HG03280 (cell line): Measurements from ENCODE around the gene CRLF2.
"Not testable (repeated sequence)": the region's sequence is repeated elsewhere in the genome, so short reads cannot be mapped to it uniquely, and the experiment has no call there.

Source experiments
- ATAC-seq: cut with Tn5 transposase; IDR thresholded peaks from one replicate; pipeline ENCODE4 v1.9.1; 2021; ENCODE audit warnings: mild to moderate bottlenecking, moderate library complexity; ENCODE audit not compliant: unreplicated experiment

Gene CRLF2

DNA sequence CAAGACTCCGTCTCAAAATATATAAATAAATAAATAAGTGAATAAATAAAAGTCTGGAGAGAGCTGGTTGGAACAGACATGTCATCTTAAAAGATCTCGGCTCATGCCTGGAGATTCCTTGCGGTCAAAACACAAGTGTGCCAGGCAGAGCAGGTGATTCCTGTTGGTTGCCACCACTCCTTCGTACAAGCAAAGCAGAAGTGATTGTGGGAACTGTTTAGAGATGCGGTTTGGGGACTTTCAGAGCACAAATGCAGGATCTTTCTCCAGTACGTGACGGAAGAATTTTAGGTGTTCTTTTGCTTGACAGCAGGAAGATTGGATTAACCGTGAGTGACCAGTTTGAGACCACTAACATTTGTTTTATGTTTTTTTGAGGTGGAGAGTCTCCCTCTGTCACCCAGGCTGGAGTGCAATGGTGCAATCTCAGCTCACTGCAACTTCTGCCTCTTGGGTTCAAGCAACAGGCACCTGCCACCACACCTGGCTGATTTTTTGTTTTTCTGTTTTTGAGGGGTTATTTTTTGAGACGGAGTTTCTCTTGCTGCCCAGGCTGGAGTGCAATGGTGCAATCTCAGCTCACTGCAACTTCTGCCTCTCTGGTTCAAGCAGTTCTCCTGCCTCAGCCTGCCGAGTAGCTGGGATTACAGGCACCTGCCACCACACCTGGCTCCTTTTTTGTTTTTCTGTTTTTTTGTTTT, 2.8 kb upstream of the CRLF2 start:
- ATAC-seq: no peak

DNA sequence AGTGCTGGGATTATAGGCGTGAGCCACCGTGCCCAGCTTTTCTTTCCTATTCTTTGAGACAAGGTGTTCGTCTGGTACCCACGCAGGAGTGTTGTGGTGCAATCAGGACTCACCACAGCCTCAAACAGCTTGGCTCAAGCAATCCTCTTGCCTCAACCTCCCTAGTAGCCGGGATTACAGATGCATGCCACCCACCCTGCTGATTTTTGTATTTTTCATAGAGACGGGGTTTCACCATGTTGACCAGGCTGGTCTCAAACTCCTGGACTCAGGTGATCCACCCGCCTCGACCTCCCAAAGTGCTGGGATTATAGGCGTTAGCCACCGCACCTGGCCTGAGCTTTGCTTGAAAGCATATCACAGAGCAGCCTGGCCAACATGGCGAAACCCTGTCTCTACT, 1.5 kb upstream of the CRLF2 start:
- ATAC-seq: no peak

DNA sequence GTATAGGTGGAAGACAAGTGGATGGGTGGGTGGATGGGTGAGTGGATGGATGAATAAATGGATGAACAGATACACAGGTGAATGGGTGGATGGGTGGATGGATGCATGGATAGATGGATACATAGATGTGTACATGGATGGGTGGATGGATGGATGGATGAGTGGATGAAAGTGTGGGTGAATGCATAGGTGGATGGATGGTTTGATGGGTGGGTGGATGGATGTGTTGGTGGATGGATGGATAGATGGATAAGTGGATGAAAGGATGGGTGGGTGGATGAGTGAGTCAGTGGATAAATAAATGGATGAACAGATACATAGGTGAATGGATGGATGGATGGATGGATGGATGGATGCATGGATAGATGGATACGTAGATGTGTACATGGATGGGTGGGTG, 1.6 kb downstream of the CRLF2 start:
- no peak for ATAC-seq

DNA sequence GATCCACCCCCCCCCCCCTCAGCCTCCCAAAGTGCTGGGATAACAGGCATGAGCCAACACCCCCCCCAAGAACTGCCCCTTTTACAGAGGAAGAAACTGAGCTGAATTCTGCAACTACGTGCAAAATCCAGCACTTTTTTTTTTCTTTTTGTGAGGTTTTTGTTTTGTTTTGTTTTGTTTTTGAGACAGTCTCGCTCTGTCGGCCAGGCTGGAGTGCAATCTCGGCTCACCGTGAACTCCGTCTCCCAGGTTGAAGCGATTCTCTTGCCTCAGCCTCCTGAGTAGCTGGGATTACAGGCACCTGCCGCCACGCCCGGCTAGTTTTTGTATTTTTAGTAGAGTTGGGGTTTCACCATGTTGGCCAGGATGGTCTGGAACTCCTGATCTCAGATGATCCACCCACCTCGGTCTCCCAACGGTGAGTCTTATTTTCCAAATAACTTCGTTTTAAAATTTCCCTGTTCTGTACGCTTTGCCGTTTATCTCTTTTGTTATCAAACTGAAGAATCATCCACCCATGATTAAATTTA, 4.9 kb downstream of the CRLF2 start:
- ATAC-seq: no peak

DNA sequence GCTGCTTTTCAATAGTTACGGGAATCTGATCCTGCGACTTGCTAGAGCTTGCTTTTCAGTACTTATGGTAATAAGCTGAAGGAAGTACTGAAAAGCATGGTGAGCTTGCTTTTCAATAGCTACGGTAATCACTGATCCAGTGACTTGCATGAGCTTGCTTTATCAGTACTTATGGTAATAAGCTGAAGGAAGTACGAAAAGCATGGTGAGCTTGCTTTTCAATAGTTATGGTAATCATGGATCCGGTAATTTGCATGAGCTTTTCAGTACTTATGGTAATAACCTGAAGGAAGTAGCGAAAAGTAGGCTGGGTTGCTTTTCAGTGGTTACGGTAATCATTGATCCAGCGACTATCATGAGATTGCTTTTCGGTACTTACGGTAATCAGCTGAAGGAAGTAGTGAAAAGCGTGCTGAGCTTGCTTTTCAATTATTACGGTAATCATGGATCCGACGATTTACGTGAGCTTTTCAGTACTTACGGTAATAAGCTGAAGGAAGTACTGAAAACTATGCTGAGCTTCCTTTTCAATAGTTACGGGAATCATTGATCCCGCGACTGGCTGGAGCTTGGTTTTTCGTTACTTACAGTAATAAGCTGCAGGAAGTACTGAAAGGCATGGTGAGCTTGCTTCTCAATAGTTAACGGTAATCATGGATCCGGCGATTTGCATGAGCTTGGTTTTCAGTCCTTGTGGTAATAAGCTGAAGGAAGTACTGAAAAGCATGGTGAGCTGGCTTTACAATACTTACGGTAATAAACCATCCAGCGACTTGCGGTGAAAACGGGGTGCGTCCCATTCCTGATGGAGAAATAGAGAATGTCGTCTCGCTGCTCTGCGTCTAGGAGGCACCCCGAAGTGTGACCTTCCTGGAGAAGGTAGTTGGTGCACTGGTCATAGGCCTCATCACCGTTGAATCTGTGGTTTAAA, 6.5 kb downstream of the CRLF2 start:
- ATAC-seq: no peak

DNA sequence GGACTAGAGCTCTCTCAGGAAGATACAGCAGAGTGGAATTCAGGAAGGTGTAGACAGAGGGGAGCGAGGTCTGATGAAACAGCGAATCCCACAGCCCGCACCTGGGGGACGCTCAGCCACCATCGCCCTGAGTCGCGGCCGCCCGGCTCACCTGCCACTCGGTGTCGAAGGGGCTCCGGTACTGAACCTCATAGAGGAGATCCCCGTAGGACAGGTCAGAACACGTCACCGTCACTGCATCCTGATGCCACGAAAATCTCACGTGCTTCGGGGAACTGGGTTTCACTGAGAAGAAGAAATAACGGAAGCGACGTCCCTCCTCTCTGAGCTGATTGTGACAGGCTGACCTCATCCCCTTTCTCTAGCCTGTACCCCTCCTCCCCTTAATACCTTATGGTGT, 10.2 kb downstream of the CRLF2 start:
- ATAC-seq: no peak

DNA sequence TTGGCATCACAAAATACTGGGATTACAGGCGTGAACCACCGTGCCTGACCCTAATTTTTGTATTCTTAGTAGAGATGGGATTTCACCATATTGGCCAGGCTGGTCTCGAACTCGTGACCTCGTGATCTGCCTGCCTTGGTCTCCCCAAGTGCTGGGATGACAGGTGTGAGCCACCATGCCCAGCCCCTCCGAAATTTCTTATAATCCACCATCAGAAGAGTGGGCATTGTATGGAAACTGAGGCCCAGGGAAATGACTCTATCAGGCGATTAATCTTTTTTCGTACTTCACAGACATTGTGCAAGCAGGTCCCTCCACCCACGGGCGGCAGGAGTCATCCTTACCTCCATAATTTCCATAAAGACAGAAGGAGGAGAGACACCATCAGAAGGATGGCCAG, 16.0 kb downstream of the CRLF2 start:
- ATAC-seq: no peak

DNA sequence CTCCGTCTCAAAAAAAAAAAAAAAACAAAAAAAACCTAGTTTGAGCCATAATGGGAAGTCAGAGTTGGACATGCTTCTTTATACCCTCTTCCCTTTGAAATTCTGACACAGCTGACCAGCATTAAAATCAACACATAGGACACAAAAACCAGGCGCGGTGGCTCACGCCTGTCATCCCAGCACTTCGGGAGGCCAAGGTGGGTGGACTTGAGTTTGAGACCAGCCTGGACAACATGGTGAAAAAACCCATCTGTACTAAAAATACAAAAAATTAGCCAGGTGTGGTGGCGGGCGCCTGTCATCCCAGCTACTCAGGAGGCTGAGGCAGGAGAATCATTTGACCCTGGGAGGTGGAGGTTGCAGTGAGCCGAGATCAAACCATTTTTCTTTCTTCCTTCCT, 20.3 kb downstream of the CRLF2 start:
- not testable (repeated sequence) for ATAC-seq

DNA sequence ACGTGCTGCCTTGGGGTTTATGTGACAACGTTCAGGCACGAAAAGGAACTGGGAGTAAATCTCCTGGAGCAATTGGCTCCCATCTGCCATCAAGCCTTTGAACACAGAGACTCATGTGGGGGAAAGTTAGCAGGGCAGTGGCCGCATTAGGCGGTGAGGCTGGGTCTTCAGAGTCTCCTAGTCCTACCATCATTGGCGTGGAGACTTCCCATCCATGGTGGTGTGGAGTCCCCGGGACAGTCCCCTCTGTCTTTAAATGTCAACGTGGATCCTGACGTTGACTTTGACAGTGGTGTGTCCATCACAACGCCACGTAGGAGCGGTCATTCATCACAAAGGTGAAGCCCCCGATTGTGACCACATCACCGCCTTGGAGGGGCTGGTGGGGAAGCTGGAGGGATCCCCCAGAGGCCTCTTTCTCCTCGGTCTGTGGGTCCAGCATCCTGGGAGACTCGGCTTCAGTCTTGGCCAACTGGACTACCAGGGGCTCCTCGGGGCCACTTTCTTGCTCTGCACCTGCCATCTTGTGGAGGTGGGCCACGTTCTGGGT, 21.8 kb downstream of the CRLF2 start:
- ATAC-seq: no peak

DNA sequence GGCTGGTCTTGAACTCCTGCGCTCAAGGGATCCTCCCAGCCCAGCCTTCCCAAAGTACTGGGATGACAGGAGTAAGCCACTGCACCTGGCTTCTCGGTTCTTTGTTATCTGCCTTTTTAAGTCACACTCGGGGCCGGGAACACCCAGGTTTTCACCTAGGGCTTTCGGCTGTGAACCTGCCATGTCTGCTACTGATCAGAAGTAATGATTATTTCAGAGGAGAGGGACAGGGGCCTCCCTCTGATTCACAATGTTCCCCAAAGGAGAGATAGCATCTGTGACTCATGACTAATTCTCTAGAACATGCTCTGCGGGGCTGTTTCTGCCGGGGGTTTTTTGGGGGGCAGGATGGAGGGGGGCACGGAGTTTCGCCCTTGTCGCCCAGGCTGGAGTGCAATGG, 26.9 kb downstream of the CRLF2 start:
- no peak for ATAC-seq

DNA sequence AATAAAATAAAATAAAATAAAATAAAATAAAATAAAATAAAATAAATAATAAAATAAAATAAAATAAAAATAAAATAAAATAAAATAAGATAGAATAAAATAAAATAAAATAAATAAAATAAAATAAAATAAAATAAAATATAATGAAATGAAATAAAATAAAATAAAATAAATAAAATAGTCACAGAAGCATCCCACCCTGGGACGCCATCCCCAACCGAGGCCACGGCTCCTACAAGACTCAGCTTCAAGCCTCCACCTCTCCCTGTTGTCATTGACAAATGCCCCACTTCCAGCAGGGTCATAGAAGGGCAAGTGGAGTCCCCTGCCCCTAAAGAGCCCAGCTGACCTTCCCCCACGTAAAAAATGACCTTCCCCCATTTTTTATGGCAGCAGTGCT, 30.2 kb downstream of the CRLF2 start:
- no peak for ATAC-seq

DNA sequence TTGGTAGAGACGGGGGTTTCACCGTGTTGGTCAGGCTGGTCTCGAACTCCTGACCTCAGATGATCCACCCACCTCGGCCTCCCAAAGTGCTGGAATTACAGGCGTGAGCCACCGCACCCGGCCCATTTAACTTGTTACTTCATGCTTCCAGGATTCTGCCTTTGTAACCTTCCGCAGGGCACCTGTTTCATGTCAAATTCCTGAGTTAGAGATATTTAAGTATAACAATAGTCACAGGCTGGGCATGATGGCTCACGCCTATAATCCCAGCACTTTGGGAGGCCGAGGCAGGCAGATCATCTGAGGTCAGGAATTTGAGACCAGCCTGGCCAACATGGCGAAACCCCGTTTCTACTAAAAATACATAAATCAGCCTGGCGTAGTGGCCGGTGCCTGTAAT, 30.8 kb downstream of the CRLF2 start:
- not testable (repeated sequence) for ATAC-seq

DNA sequence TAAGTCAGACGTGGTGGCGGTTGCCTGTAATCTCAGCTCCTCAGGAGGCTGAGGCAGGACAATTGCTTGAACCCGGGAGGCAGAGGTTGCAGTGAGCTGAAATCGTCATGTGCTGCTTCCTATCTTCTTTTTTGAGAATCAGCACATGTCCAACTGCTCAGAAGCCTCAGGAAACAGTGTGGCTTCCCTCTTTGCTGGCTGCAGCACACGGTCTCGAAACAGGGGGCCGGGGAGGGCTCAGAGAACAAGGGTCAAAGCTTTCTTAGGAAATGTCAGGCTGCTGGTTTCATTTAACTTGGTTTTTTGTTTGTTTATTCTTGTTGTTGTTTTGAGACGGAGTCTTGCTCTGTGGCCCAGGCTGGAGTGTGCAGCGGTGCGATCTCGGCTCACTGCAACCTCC, 31.3 kb downstream of the CRLF2 start:
- no peak for ATAC-seq

DNA sequence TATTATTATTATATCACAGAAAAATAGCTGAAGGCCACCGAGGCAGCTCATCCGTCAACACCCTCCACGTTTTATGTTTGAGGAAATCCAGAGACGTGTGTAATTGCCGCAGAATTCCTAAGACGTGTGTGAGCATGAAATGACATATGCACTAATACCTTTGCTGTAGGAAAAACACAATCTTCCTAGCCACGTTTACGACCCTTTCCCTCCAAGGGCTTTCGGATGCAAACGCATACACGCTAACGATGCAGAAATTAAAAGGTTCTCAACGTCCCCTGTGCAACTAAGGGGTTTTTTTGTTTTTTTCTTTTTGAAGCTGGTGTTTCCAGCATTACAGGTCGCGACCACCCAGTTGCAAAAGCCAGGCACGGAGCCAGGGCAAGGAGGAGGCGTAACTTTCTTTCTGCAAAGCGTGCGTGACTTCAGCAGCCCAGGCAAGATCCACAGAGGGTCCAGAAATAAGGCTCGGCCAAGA, 33.8 kb downstream of the CRLF2 start:
- ATAC-seq: no peak

DNA sequence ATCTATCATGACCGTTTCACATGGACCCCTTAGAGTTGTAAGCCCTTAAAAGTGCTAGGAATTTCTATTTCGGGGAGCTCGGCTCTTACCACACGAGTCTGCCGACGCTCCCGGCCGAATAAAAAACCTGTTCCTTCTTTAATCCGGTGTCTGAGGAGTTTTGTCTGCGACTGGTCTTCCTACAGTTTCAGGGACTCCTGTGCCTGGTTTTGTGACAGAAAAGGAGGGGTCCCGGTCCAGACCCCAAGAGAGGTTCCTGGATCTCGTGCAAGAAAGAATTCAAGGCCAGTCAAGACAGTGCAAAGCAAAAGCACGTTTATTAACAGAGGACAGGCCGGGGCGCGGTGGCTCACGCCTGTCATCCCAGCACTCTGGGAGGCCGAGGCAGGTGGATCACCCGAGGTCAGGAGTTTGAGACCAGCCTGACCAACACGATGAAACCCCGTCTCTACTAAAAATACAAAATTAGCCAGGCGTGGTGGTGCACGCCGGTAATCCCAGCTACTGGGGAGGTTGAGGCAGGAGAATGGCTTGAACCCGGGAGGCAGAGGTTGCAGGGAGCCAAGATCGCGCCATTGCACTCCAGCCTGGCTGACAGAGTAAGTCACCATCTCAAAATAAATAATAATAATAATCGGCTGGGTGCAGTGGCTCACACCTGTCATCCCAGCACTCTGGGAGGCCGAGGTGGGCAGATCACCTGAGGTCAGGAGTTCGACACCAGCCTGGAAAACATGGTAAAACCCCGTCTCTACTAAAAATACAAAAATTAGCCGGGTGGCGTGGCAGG, 35.7 kb downstream of the CRLF2 start:
- ATAC-seq: not testable (repeated sequence)

DNA sequence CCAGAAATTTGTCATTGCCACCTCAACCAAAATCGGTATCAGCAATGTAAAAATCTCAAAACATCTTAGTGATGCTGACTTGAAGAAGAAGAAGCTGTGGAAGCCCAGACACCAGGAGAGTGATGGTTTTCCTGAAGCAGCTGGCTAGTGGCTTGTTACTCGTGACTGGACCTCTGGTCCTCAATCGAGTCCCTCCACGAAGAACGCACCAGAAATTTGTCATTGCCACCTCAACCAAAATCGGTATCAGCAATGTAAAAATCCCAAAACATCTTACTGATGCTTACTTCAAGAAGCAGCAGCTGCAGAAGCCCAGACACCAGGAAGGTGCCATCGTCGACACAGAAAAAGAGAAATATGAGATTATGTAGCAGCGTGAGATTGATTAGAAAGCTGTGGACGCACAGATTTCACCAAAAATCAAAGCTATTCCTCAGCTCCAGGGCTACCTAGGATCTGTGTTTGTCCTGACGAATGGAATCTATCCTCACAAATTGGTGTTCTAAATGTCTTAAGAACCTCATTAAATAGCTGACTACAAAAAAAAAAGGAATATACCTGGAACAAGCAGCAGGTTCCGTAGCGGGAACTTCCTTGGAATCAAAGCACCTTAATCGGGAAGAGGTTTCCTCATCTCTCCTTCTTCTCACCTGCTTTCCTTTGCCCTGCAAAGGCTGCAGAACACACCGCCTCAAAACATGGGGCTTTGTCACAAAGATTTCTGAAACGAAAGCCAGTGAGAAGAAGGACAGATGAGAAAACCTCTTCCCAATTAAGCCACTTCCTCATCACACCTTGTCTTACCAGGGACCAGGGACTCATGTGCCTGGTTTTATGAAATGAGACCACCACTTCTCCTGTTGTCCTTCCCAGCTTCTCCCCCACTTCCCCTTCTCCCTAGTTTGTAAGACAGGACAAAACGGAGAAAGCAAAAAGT, 37.6 kb downstream of the CRLF2 start:
- ATAC-seq: not testable (repeated sequence)

DNA sequence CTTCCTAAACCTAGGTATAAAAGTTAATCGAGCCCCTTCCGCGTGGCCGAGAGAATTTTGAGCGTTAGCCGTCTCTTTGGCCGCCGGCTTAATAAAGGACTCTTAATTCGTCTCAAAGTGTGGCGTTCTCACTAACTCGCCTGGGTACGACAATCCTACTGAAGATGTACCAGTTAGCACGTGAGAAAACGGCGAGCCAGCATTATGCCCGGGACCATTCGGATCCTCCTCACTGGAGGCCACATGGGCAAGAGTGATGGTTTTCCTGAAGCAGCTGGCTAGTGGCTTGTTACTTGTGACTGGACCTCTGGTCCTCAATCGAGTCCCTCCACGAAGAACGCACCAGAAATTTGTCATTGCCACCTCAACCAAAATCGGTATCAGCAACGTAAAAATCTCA, 39.0 kb downstream of the CRLF2 start:
- ATAC-seq: not testable (repeated sequence)

DNA sequence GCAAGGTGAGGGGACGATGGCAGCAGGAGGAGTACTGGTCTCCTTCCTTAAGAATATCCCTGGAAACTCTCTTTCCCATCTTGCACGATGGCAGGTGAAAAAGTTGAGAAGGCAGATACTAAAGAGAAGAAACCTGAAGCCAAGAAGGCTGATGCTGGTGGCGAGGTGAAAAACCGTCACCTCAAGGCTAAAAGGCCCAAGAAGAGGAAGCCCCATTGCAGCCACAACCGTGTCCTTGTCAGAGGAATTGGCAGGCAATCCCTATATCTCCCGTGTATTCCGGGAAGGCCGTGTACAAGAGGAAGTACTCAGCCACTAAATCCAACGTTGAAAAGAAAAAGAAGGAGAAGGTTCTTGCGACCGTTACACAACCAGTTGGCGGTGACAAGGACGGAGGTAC, 40.0 kb downstream of the CRLF2 start:
- ATAC-seq: no peak

DNA sequence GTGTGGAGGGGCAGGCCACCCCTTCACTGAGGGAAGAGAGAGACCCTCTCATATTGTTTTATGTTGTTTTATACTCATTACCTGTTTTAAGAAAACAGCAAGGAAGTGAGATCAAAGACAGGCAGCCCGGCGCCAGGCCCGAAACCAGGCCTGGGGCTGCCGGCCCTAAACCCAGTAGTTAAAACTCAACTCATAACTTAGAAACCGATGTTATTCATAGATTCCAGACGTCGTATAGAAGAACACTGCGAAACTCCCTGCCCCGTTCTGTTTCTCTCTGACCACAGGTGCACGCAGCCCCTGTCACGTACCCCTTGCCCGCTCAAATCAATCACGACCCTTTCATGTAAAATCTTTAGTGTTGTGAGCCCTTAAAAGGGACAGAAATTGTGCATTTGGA, 40.5 kb downstream of the CRLF2 start:
- ATAC-seq: not testable (repeated sequence)

DNA sequence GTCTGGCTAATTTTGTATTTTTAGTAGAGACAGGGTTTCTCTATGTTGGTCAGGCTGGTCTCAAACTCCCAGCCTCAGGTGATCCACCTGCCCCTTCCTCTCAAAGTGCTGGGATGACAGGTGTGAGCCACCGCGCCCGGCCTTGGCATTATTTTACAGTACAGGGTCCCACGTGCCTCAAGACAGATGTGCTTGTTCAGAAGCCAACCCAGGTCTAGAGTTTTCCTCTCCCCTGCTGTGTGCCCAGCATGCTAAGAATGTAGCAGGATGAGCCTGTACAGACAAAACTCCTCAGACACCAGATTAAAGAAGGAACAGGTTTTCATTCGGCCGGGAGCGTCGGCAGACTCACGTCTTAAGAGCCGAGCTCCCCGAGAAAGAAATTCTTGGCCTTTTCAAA, 42.2 kb downstream of the CRLF2 start:
- no peak for ATAC-seq
